Upper lobe of left lung (tissue), 6 donors: ENCODE measurements around the gene ATG9B. TPM values are rescaled to one million over a fixed set of nuclear protein-coding genes. Genes with fewer than 3 reads are reported as not detected.

Experiments
- ATAC-seq, 2 donors: fragments of 200-7000 bp; cut with Tn5 transposase; one replicate each; pipeline ENCODE4 v1.9.1; 2022; ENCODE audit warnings: mild to moderate bottlenecking in 2 of 2, moderate library complexity in 2 of 2; ENCODE audit not compliant: low FRiP score in 2 of 2
- DNase-seq, 2 donors: peaks; one replicate each; pipeline ENCODE4 v3.0.0-alpha.2; 2019 to 2020
- H3K27ac ChIP-seq, 4 donors: fragments of 200-600 bp; sonication (generic); one replicate each; pipeline ENCODE4 v1.5.1; 2016 to 2019
- H3K27me3 ChIP-seq, 4 donors: fragments of 200-600 bp; sonication (generic); one replicate each; pipeline ENCODE4 v1.5.1; 2017 to 2019
- H3K36me3 ChIP-seq, 4 donors: fragments of 200-600 bp; sonication (generic); one replicate each; pipeline ENCODE4 v1.5.1; 2016 to 2019
- H3K4me1 ChIP-seq, 4 donors: fragments of 200-600 bp; sonication (generic); one replicate each; pipeline ENCODE4 v1.5.1; 2018 to 2019
- H3K4me3 ChIP-seq, 4 donors: fragments of 200-600 bp; sonication (generic); one replicate each; pipeline ENCODE4 v1.5.1; 2017 to 2019; ENCODE audit warnings: mild to moderate bottlenecking in 2 of 4, moderate library complexity in 1 of 4
- H3K9me3 ChIP-seq, 4 donors: fragments of 200-600 bp; sonication (generic); one replicate each; pipeline ENCODE4 v1.5.1; 2018 to 2019
- EP300 ChIP-seq, 4 donors: sonication (generic); formaldehyde crosslinking; IDR thresholded peaks; one replicate each; pipeline ENCODE4 v1.5.1; 2017; ENCODE audit warnings: antibody characterized with exemption in 4 of 4, control low read depth in 2 of 4
- POLR2A ChIP-seq, 4 donors: fragments of 450-650 bp; IDR thresholded peaks; one replicate each; pipeline ENCODE4 v1.5.1; 2016 to 2017; ENCODE audit warnings: antibody characterized with exemption in 4 of 4, mild to moderate bottlenecking in 2 of 4
- POLR2AphosphoS5 ChIP-seq, 2 donors: sonication (generic); formaldehyde crosslinking; IDR thresholded peaks; one replicate each; pipeline ENCODE4 v1.5.1; 2017; ENCODE audit warnings: antibody characterized with exemption in 2 of 2
- WGBS, 2 donors: methylation state at CpG; one replicate each; pipeline ENCODE4 v1.1.5; 2017 to 2018; 5-methylcytosine and 5-hydroxymethylcytosine counted together
- total RNA-seq, 6 donors: library from RNA; depleted of rRNA in 4 of 6; stranded (reverse); fragments of >200 nt in 4 of 6; gene quantifications; one replicate each; pipeline versions ENCODE4 v1.1.0 to v1.2.1, GENCODE V29; 2016 to 2021
- TF ChIP-seq, protein P1 (sequence below), 6 experiments: fragments of 450-650 bp in 4 of 6; fragments of 200-600 bp in 2 of 6; sonication (generic) in 2 of 6; IDR thresholded peaks; one replicate each; pipeline ENCODE4 v1.5.1; 2016 to 2019; ENCODE audit warnings: antibody characterized with exemption in 6 of 6
- donor health status: DM: no; HTN: no; CAD: no; lungs with moderate emphysema.
- donor health status: DM: no; HTN: yes; CAD: no; lungs with severe emphysema.

Gene ATG9B
- total RNA-seq, 6 donors from 2014 or later = 0.46 to 5.2 (median 1.0) TPM

DNA sequence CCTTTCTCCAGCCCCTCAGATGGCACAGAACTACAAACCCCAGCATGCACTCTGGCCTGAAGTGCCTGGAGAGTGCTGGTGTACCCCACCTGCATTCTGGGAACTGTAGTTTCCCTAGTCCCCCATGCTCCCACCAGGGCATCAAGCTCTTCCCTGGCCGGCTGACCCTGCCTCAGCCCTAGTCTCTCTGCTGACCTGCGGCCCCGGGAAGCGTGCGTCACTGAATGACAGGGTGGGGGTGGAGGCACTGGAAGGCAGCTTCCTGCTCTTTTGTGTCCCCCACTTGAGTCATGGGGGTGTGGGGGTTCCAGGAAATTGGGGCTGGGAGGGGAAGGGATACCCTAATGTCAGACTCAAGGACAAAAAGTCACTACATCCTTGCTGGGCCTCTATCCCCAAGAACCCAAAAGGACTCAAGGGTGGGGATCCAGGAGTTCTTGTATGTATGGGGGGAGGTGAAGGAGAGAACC lies 31.4 kb downstream of the ATG9B start:
- ATAC-seq (no peak), DNase-seq (no peak)
- Histone ChIP-seq H3K27ac (peak overlapping the region; percentile 54 to 73 (median 64)), H3K9me3 (peaks cover 0 to 11% (median 2%) of the 10 kb centered on the region in 4 donors), H3K4me1 (peaks cover 31 to 58% (median 50%) of the 10 kb centered on the region in 4 donors), H3K36me3 (peaks cover 0 to 3% (median 0%) of the 10 kb centered on the region in 4 donors), H3K27me3 (no peaks in the 10 kb centered on the region), H3K4me3 (no peak overlapping the region)
- 24 to 37% methylated on average over 5 of the region's 5 CpGs for WGBS, 2 donors
- peak in 1 of 4 donors; percentile 9 for TF ChIP-seq EP300 (IDR thresholded peaks at IDR 0.05)
- no peak for TF ChIP-seq POLR2A (IDR thresholded peaks at IDR 0.05)
- peak; percentile 24 to 46 for TF ChIP-seq POLR2AphosphoS5 (IDR thresholded peaks at IDR 0.05)

GRCh38 chr7:150992051-150992640 lies 32.1 kb downstream of the ATG9B start:
- H3K27me3 ChIP-seq = no peaks in the 10 kb centered on the region
- peaks cover 31 to 56% (median 51%) of the 10 kb centered on the region in 4 donors for H3K4me1 ChIP-seq
- H3K36me3 ChIP-seq = no peaks in the 10 kb centered on the region
- ATAC-seq (no peak), DNase-seq (no peak)
- H3K27ac ChIP-seq = peak overlapping the region in 1 of 4 donors; percentile 69
- H3K4me3 ChIP-seq = no peak overlapping the region
- 75 to 76% methylated on average over 5 to 6 of the region's 6 CpGs for WGBS, 2 donors
- peaks cover 0 to 11% (median 2%) of the 10 kb centered on the region in 4 donors for H3K9me3 ChIP-seq
- TF ChIP-seq EP300 (IDR thresholded peaks at IDR 0.05) (no peak), POLR2A (IDR thresholded peaks at IDR 0.05) (no peak), POLR2AphosphoS5 (IDR thresholded peaks at IDR 0.05) (no peak)

- no peaks in the 10 kb centered on the region for H3K36me3 ChIP-seq
- WGBS, 2 donors = 90 to 91% methylated on average over 12 of the region's 12 CpGs
- no peak within 1 kb of the TSS for H3K27ac ChIP-seq
- ATAC-seq = no peak
- no peak for TF ChIP-seq POLR2AphosphoS5 (IDR thresholded peaks at IDR 0.05)
- no peak for TF ChIP-seq POLR2A (IDR thresholded peaks at IDR 0.05)
- TF ChIP-seq EP300 (IDR thresholded peaks at IDR 0.05) = no peak
- TF ChIP-seq, protein P1, sequence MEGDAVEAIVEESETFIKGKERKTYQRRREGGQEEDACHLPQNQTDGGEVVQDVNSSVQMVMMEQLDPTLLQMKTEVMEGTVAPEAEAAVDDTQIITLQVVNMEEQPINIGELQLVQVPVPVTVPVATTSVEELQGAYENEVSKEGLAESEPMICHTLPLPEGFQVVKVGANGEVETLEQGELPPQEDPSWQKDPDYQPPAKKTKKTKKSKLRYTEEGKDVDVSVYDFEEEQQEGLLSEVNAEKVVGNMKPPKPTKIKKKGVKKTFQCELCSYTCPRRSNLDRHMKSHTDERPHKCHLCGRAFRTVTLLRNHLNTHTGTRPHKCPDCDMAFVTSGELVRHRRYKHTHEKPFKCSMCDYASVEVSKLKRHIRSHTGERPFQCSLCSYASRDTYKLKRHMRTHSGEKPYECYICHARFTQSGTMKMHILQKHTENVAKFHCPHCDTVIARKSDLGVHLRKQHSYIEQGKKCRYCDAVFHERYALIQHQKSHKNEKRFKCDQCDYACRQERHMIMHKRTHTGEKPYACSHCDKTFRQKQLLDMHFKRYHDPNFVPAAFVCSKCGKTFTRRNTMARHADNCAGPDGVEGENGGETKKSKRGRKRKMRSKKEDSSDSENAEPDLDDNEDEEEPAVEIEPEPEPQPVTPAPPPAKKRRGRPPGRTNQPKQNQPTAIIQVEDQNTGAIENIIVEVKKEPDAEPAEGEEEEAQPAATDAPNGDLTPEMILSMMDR (IDR thresholded peaks at IDR 0.05) = no peak
- peaks cover 24 to 55% (median 45%) of the 10 kb centered on the region in 4 donors for H3K4me1 ChIP-seq
- H3K9me3 ChIP-seq = peaks cover 0 to 11% (median 2%) of the 10 kb centered on the region in 4 donors
- DNase-seq = no peak
- no peak within 1 kb of the TSS for H3K4me3 ChIP-seq
- peaks cover 0 to 7% (median 0%) of the 10 kb centered on the region in 4 donors for H3K27me3 ChIP-seq
Observed at GRCh38 chr7:150990416-150991186, 33.7 kb downstream of the ATG9B start, which contains the start of gene NOS3. NOS3 (plus strand) TSS chr7:150991017; CDS start chr7:150993804, 2,787 bp downstream.

DNA sequence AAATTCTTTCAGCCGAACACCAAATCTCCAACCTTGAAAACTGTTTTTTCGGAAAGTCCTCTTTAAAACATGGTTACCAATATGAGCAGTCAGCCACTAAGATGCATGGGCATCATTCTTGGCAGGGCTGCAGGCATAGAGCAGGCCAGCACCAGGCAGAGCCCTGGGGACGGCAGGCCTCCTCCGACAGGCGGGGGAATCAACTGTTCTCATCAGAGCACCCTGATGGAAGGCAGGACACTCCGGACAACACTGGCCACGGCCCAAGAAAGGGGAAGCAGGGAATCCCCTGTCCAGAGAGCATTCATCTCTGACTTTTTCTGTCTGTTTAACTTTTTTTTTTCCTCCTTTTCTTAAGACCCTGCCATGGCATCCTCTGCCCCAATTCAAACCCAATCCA lies 34.8 kb downstream of the ATG9B start:
- H3K4me1 ChIP-seq = peaks cover 17 to 45% (median 38%) of the 10 kb centered on the region in 4 donors
- H3K27me3 ChIP-seq = peaks cover 0 to 7% (median 0%) of the 10 kb centered on the region in 4 donors
- no peak for TF ChIP-seq EP300 (IDR thresholded peaks at IDR 0.05)
- TF ChIP-seq, protein P1 (IDR thresholded peaks at IDR 0.05) = no peak
- peak overlapping the region in 3 of 4 donors; percentile 33 to 65 (median 51) for H3K27ac ChIP-seq
- peaks cover 0 to 11% (median 2%) of the 10 kb centered on the region in 4 donors for H3K9me3 ChIP-seq
- WGBS, 2 donors = 54 to 61% methylated on average over 7 of the region's 7 CpGs
- no peak overlapping the region for H3K4me3 ChIP-seq
- DNase-seq = no peak
- no peaks in the 10 kb centered on the region for H3K36me3 ChIP-seq
- ATAC-seq = no peak

DNA sequence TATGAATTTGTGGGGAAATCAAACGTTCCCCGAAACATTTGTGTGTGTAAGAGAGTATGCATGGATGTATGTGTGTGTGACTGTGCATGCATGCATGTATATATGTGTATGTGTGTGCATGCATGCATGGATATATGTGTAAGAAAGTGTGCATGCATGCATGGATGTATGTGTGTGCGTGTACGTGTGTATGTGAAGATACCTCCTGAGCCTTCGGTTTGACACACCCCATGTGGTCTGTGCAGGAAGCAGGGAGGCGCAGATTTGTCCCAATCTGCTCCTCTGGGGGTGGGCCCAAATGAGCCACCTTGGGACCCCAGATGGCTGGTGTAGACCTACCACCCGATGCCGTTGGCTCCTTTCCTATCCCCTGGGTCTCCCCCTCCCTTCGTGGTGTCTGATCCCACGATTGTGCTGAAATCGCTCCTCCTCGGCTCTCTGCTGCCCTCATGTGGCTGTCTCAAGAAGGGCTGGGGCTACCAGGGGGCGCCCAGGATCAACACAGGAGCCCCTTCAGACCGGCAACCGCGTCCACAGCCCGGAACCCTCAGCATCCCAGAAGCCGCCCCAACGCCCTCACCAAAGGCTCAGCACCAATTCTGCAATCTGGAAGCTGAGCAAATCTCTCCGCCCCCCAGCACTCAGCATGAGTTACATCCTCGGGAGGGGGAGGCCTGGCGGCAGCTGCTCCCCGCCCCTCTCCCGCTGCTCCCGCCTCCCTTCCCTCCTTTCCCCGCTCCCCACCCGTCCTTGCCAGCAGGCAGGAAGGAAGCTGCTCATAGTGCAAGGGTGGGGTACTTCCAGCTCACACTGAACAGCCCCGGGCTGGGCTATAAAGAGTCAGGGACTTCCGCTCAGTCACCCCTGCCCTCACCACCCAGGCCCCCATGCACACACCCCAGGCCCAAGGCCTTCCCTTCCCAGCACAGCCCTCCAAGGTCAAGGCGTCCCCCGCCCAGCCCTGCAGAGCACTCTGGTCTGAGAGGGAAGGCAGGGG lies 35.8 kb downstream of the ATG9B start:
- Histone ChIP-seq H3K36me3 (no peaks in the 10 kb centered on the region), H3K27me3 (peaks cover 0 to 7% (median 0%) of the 10 kb centered on the region in 4 donors), H3K4me1 (peaks cover 11 to 37% (median 29%) of the 10 kb centered on the region in 4 donors), H3K4me3 (no peak overlapping the region), H3K27ac (peak overlapping the region in 3 of 4 donors; percentile 33 to 65 (median 51)), H3K9me3 (peaks cover 0 to 11% (median 2%) of the 10 kb centered on the region in 4 donors)
- 17 to 22% methylated on average over 17 to 22 of the region's 31 CpGs for WGBS, 2 donors
- DNase-seq (no peak), ATAC-seq (peak; percentile 56 to 78)
- TF ChIP-seq EP300 (IDR thresholded peaks at IDR 0.05) (peak in 3 of 4 donors; percentile 30 to 46 (median 35)), POLR2A (IDR thresholded peaks at IDR 0.05) (no peak), POLR2AphosphoS5 (IDR thresholded peaks at IDR 0.05) (peak; percentile 71 to 72)
- TF ChIP-seq, protein P1 (IDR thresholded peaks at IDR 0.05) = peak; percentile 76 to 92 (median 86)
